Astrocyte of the cerebellum (primary cell): ENCODE measurements around the gene ACMSD.

Source experiments
- DNase-seq: peaks from one replicate; pipeline ENCODE4 v3.0.0-alpha.2; 2011; ENCODE audit warnings: low read depth
- H3K4me3 ChIP-seq: 2 replicates; pipeline ENCODE4 v1.5.1; 2011; ENCODE audit warnings: mild to moderate bottlenecking, low read depth, low read length, moderate library complexity
- in situ Hi-C: cut with HindIII; loops from 2 replicates; pipeline ENCODE4 v1.10.0; 2017; ENCODE audit warnings: low sequenced_read_pairs
- TF ChIP-seq, protein P1 (sequence below): IDR thresholded peaks from 2 replicates; pipeline ENCODE4 v1.5.1; 2012; ENCODE audit warnings: low read length, low read depth, moderate library complexity, mild to moderate bottlenecking; ENCODE audit errors: missing control alignments

The ACMSD gene

DNA sequence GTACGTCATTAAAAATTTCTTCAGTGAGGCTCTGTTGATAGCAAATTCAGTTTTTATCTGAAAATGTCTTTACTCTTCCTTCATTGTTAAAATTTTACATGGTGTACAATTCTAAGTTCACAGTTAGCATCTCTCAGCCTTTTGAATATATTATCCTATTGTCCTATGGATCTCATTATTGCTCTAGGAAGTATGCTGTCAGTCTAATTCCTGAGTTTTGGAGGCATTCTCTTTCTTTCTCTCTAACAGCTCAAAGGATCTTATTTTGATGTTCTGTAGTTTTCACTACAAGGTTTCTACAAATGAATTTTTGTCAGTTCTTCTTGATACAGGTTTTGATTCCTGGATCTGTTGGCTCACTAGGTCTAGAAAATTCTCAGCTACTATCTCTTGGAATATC lies 2.9 kb upstream of the ACMSD start:
- DNase-seq = no peak
- TF ChIP-seq, protein P1, sequence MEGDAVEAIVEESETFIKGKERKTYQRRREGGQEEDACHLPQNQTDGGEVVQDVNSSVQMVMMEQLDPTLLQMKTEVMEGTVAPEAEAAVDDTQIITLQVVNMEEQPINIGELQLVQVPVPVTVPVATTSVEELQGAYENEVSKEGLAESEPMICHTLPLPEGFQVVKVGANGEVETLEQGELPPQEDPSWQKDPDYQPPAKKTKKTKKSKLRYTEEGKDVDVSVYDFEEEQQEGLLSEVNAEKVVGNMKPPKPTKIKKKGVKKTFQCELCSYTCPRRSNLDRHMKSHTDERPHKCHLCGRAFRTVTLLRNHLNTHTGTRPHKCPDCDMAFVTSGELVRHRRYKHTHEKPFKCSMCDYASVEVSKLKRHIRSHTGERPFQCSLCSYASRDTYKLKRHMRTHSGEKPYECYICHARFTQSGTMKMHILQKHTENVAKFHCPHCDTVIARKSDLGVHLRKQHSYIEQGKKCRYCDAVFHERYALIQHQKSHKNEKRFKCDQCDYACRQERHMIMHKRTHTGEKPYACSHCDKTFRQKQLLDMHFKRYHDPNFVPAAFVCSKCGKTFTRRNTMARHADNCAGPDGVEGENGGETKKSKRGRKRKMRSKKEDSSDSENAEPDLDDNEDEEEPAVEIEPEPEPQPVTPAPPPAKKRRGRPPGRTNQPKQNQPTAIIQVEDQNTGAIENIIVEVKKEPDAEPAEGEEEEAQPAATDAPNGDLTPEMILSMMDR = no peak
- no peak overlapping the region for H3K4me3 ChIP-seq
- in situ Hi-C loops = no loop called here

GRCh38 chr2:134836986-134837385 lies 1.4 kb upstream of the ACMSD start:
- DNase-seq = peak; percentile 90

GRCh38 chr2:134839649-134840048 lies 1.2 kb downstream of the ACMSD start:
- no peak for DNase-seq
- no peak overlapping the region for H3K4me3 ChIP-seq
- in situ Hi-C loops = no loop called here
- TF ChIP-seq, protein P1 = no peak

More at GRCh38 chr2:134836986-134837385, 1.4 kb upstream of the ACMSD start:
- in situ Hi-C loops = no loop called here
- TF ChIP-seq, protein P1 = no peak
- H3K4me3 ChIP-seq = no peak overlapping the region

GRCh38 chr2:134842930-134843490 lies 4.6 kb downstream of the ACMSD start:
- H3K4me3 ChIP-seq = no peak overlapping the region
- DNase-seq = no peak
- TF ChIP-seq, protein P1 = no peak
- in situ Hi-C loops = no loop called here

DNA sequence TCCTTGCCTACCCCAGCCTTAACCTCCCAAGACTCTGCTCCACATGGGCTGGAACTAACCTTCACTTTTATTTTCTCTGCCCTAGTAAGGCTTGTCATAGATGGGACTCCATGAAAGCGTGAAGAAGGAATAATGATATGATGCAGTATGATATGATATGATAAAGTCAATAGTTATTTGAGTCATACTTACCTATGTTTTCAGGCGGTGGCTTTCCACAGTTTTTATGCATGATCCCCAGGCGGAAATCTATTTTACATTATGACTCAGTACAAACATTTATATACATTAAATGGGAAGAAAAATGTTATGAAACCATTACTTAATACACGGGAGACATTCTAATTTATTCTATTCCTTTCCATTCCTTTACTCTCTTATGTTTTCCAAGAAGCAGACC lies 5.6 kb downstream of the ACMSD start:
- TF ChIP-seq, protein P1 = no peak
- in situ Hi-C loops = no loop called here
- H3K4me3 ChIP-seq = no peak overlapping the region
- DNase-seq = no peak

DNA sequence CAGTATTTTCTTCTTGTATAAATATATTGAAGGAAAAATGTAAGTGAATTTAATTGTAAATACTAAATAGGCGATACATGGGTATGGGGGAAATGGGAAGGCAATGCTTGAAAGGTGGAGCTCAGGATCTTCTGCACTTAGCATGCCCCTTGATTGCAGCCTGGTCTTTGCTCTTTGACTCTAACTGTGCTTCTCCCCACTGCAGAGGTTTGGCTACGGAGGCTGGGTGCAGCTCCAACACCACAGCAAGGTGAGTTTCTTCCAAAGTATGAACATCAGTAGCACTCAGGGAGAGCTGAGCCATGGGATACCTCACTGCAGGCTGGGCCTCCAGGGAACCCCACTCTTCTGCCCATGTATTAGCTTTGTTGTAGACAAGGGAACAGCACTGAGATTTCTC lies 6.6 kb downstream of the ACMSD start:
- DNase-seq = no peak
- in situ Hi-C loops = no loop called here
- TF ChIP-seq, protein P1 = no peak

More for the DNA sequence above, 6.6 kb downstream of the ACMSD start:
- no peak overlapping the region for H3K4me3 ChIP-seq
